ENCODE measurements around the gene NPAS2. TPM values are rescaled to one million over a fixed set of nuclear protein-coding genes. Genes with fewer than 3 reads are reported as not detected.

Gene NPAS2
- total and polyA plus RNA-seq, 2 donors (not counting 3 experiments of a cell fraction or from before 2014, with no cell fraction given) = 29.0 to 53.9 TPM

GRCh38 chr2:100817388-100817985 lies 2.5 kb upstream of the NPAS2 start:
- Histone ChIP-seq H3K4me3 (replicated peaks in 1 of 3; ENCODE audit: insufficient read depth in 1 of 3, low read depth in 1 of 3, low read length in 3 of 3) (no peak overlapping the region), H3K9ac (replicated peaks; ENCODE audit: extremely low read depth, insufficient read depth, low read length) (no peak overlapping the region), H3K9me3 (replicated peaks; ENCODE audit: control insufficient read depth, insufficient read depth, low read length) (no peaks in the 10 kb centered on the region), H3K4me1 (ENCODE audit: control insufficient read depth, extremely low read depth, insufficient read depth, low read length) (peaks cover 50% of the 10 kb centered on the region), H4K20me1 (replicated peaks; ENCODE audit: control insufficient read depth, extremely low read depth, insufficient read depth, low read length) (no peaks in the 10 kb centered on the region), H3K27me3 (ENCODE audit: control insufficient read depth in 2 of 2, insufficient read depth in 2 of 2, low read length in 2 of 2) (no peaks in the 10 kb centered on the region), H3K36me3 (ENCODE audit: control insufficient read depth in 2 of 2, extremely low read depth in 1 of 2, insufficient read depth in 2 of 2, low read length in 2 of 2) (no peaks in the 10 kb centered on the region), H3K27ac (ENCODE audit: insufficient read depth, low read depth, low read length) (no peak overlapping the region), H2AFZ (ENCODE audit: low read depth, low read length) (no peak overlapping the region), H3K9me1 (replicated peaks; ENCODE audit: control insufficient read depth, extremely low read depth, insufficient read depth, low read length) (no peaks in the 10 kb centered on the region), H3K79me2 (ENCODE audit: control insufficient read depth, insufficient read depth, low read length) (peaks cover 17% of the 10 kb centered on the region), H3K4me2 (ENCODE audit: insufficient read depth, low read length) (no peak overlapping the region)
- POLR2A ChIA-PET = no interaction called here
- DNase-seq (ENCODE audit: low read depth, low spot score) = no peak
- intact Hi-C loops (cut with micrococcal nuclease) (no loop called here), dilution Hi-C loops (cut with MboI; ENCODE audit: extremely low pct_ligation_motif_present, low sequenced_read_pairs) (no loop called here)
- no TSS peak for BruUV-seq (replicated peaks)
- CTCF ChIA-PET = interaction anchor here (0.7 to 2.4 kb wide), 5 partner anchors 50 to 142 kb away, joined by 5 to 9 read pairs (median 7); no protein-coding TSS in a partner anchor
- TF ChIP-seq JUN (IDR thresholded peaks at IDR 0.05; ENCODE audit: borderline replicate concordance, insufficient read depth, insufficient read length, low read depth) = no peak
- no peak for TF ChIP-seq MAX (IDR thresholded peaks at IDR 0.05; ENCODE audit: insufficient read depth, insufficient read length)
- no peak for TF ChIP-seq FOS (IDR thresholded peaks at IDR 0.05; ENCODE audit: borderline replicate concordance, insufficient read depth, low read length)
- FAIRE-seq = no peak

- intact Hi-C loops (cut with micrococcal nuclease) (loop anchor here (1.0 to 2.0 kb wide), 5 partner anchors 51 to 207 kb away; no protein-coding TSS in a partner anchor), dilution Hi-C loops (cut with MboI; ENCODE audit: extremely low pct_ligation_motif_present, low sequenced_read_pairs) (no loop called here)
- FAIRE-seq (no peak), DNase-seq (ENCODE audit: low read depth, low spot score) (peak; percentile 65)
- peaks cover 52% of the 10 kb centered on the region for H3K4me1 ChIP-seq (ENCODE audit: control insufficient read depth, extremely low read depth, insufficient read depth, low read length)
- ChIA-PET POLR2A (no interaction called here), CTCF (interaction anchor here (0.7 to 2.4 kb wide), 10 partner anchors 37 to 208 kb away, joined by 3 to 9 read pairs (median 6); no protein-coding TSS in a partner anchor)
- no peaks in the 10 kb centered on the region for H3K27me3 ChIP-seq (ENCODE audit: control insufficient read depth in 2 of 2, insufficient read depth in 2 of 2, low read length in 2 of 2)
- TF ChIP-seq MAX (IDR thresholded peaks at IDR 0.05; ENCODE audit: insufficient read depth, insufficient read length) = no peak
- no peak for TF ChIP-seq CTCF (IDR thresholded peaks at IDR 0.05; ENCODE audit: extremely low read depth in 1 of 2, insufficient read depth in 1 of 2, low read depth in 1 of 2, low read length in 2 of 2)
- TF ChIP-seq GATA2 (IDR thresholded peaks at IDR 0.05; ENCODE audit: insufficient read depth, insufficient read length, low read depth, low read length) = no peak
- TF ChIP-seq POLR2A (IDR thresholded peaks at IDR 0.05; ENCODE audit: low read depth, low read length) = no peak
- no peak for TF ChIP-seq JUN (IDR thresholded peaks at IDR 0.05; ENCODE audit: borderline replicate concordance, insufficient read depth, insufficient read length, low read depth)
- TF ChIP-seq EZH2 (IDR thresholded peaks at IDR 0.05; ENCODE audit: borderline replicate concordance, low read depth, low read length, severe bottlenecking) = no peak
- no peak for TF ChIP-seq POLR2AphosphoS5 (IDR thresholded peaks at IDR 0.05; ENCODE audit: insufficient read depth, low read depth, low read length)
- TF ChIP-seq MYC (IDR thresholded peaks at IDR 0.05; ENCODE audit: low read depth, low read length) = no peak
- TF ChIP-seq FOS (IDR thresholded peaks at IDR 0.05; ENCODE audit: borderline replicate concordance, insufficient read depth, low read length) = no peak
- no peaks in the 10 kb centered on the region for H3K9me3 ChIP-seq (replicated peaks; ENCODE audit: control insufficient read depth, insufficient read depth, low read length)
- H3K79me2 ChIP-seq (ENCODE audit: control insufficient read depth, insufficient read depth, low read length) = peaks cover 23% of the 10 kb centered on the region
- peak overlapping the region; percentile 93 for H3K9ac ChIP-seq (replicated peaks; ENCODE audit: extremely low read depth, insufficient read depth, low read length)
- H3K9me1 ChIP-seq (replicated peaks; ENCODE audit: control insufficient read depth, extremely low read depth, insufficient read depth, low read length) = no peaks in the 10 kb centered on the region
- no peaks in the 10 kb centered on the region for H3K36me3 ChIP-seq (ENCODE audit: control insufficient read depth in 2 of 2, extremely low read depth in 1 of 2, insufficient read depth in 2 of 2, low read length in 2 of 2)
- H3K4me2 ChIP-seq (ENCODE audit: insufficient read depth, low read length) = peak overlapping the region; percentile 80
- H2AFZ ChIP-seq (ENCODE audit: low read depth, low read length) = peak overlapping the region; percentile 89
- no peaks in the 10 kb centered on the region for H4K20me1 ChIP-seq (replicated peaks; ENCODE audit: control insufficient read depth, extremely low read depth, insufficient read depth, low read length)
- H3K27ac ChIP-seq (ENCODE audit: insufficient read depth, low read depth, low read length) = peak overlapping the region; percentile 85
- H3K4me3 ChIP-seq (replicated peaks in 1 of 3; ENCODE audit: insufficient read depth in 1 of 3, low read depth in 1 of 3, low read length in 3 of 3) = peak overlapping the region; percentile 61 to 87 (median 63)
- TSS peak; percentile 35 for BruUV-seq (replicated peaks)
These were observed 1.8 kb upstream of the NPAS2 start for GRCh38 chr2:100818003-100818605.
